Lung (tissue), 12 donors: ENCODE data around the gene FARP1. TPM values are rescaled to one million over a fixed set of nuclear protein-coding genes. Genes with fewer than 3 reads are reported as not detected.

Source experiments
- ATAC-seq: fragments of 200-7000 bp; cut with Tn5 transposase; one replicate; pipeline ENCODE4 v1.9.1; 2020; ENCODE audit warnings: moderate number of reproducible peaks; ENCODE audit not compliant: insufficient read depth, low FRiP score
- DNase-seq, 3 donors: peaks; one replicate each; pipeline ENCODE4 v3.0.0-alpha.2; 2013 to 2017
- H3K27ac ChIP-seq, 2 donors: one replicate each; pipeline ENCODE4 v1.5.1; 2013; ENCODE audit warnings: mild to moderate bottlenecking in 2 of 2, moderate library complexity in 2 of 2, control low read depth in 1 of 2, inconsistent platforms in 1 of 2, low read depth in 1 of 2, low read length in 1 of 2
- H3K27me3 ChIP-seq, 3 donors: one replicate each; pipeline ENCODE4 v1.5.1; 2013; ENCODE audit warnings: low read length in 2 of 3; ENCODE audit not compliant: control insufficient read depth in 3 of 3, insufficient read depth in 3 of 3
- H3K36me3 ChIP-seq, 4 donors: one replicate each; pipeline ENCODE4 v1.5.1; 2013; ENCODE audit warnings: low read length in 4 of 4, mild to moderate bottlenecking in 1 of 4, moderate library complexity in 1 of 4; ENCODE audit not compliant: control insufficient read depth in 4 of 4, insufficient read depth in 4 of 4
- H3K4me1 ChIP-seq, 5 donors: one replicate each; pipeline ENCODE4 v1.5.1; 2013; ENCODE audit warnings: low read length in 5 of 5, mild to moderate bottlenecking in 2 of 5, moderate library complexity in 1 of 5; ENCODE audit not compliant: control insufficient read depth in 5 of 5, insufficient read depth in 5 of 5
- H3K4me3 ChIP-seq: one replicate; pipeline ENCODE4 v1.5.1; 2013; ENCODE audit warnings: mild to moderate bottlenecking, control low read depth, moderate library complexity
- H3K9ac ChIP-seq, 2 donors: one replicate each; pipeline ENCODE4 v1.5.1; 2013; ENCODE audit warnings: low read length in 2 of 2, control low read depth in 1 of 2; ENCODE audit not compliant: insufficient read depth in 1 of 2
- H3K9me3 ChIP-seq, 4 donors: one replicate each; pipeline ENCODE4 v1.5.1; 2013; ENCODE audit warnings: low read length in 3 of 4, mild to moderate bottlenecking in 1 of 4, moderate library complexity in 1 of 4; ENCODE audit not compliant: control insufficient read depth in 4 of 4, insufficient read depth in 3 of 4
- WGBS, 2 donors: extraction: QIAGEN DNeasy Blood & Tissue Kit; methylation state at CpG; one replicate each; pipeline ENCODE4 v1.1.7; 2013; 5-methylcytosine and 5-hydroxymethylcytosine counted together
- polyA plus RNA-seq, 2 donors: library from polyadenylated mRNA; stranded (reverse); fragments of 200-250 nt; gene quantifications; one replicate each; pipeline ENCODE4 v1.2.1, GENCODE V29; 2013
- total RNA-seq, 2 donors: library from RNA; depleted of rRNA in 1 of 2; stranded (reverse); fragments of >200 nt in 1 of 2; gene quantifications; one replicate each; pipeline ENCODE4 v1.2.1, GENCODE V29; 2014 to 2021
- TF ChIP-seq, protein P1 (sequence below): IDR thresholded peaks from 2 replicates; pipeline ENCODE4 v1.5.1; 2012; ENCODE audit warnings: mild to moderate bottlenecking; ENCODE audit errors: control extremely low read depth, extremely low read depth
- donor health status: control.
- donor health status: control.
- donor health status: Bipolar disorder and iron deficiency.
- donor health status: healthy.
- donor health status: DM: yes; HTN: yes; CAD: no.

The FARP1 gene
- total and polyA plus RNA-seq, 4 donors: 20.8 to 102 (median 54.4) TPM

DNA sequence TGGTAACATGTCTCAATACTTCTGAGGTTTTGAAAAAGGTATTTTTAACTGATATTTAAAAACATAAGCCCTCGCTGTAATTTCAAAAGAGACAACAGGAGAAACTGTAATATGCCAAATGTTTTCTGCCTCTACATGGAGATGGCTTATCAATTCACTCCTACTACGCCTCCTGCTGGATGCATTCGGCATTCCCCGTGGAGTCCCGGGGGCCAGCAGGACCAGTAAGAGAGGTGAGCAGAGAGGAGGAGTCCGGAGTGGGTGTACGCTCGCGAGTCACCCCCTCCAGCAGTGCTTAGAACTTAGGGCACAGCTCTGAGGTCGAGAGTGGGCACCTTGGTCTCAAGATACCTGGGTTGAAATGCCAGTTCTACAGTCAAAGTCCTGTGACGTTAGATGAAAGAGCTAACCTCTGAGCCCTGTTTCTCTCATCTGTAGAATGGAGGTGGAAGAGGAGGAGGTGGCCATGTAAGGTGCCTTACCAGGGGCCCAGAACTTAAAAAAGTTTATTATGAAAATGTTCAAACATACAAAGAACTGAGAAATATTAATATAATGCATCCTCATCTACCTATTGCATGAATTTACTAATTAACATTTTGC is 323.8 kb downstream of the FARP1 start:
- Histone ChIP-seq H3K27ac (no peak overlapping the region), H3K36me3 (peaks cover 0 to 47% (median 19%) of the 10 kb centered on the region in 4 donors), H3K9ac (no peak overlapping the region), H3K9me3 (no peaks in the 10 kb centered on the region), H3K27me3 (no peaks in the 10 kb centered on the region), H3K4me1 (peaks cover 0 to 5% (median 2%) of the 10 kb centered on the region in 5 donors), H3K4me3 (no peak overlapping the region)
- WGBS, 2 donors: 77 to 78% methylated on average over 11 of the region's 11 CpGs
- ATAC-seq (no peak), DNase-seq (peak in 2 of 3 donors; percentile 32 to 41)
- TF ChIP-seq, protein P1, sequence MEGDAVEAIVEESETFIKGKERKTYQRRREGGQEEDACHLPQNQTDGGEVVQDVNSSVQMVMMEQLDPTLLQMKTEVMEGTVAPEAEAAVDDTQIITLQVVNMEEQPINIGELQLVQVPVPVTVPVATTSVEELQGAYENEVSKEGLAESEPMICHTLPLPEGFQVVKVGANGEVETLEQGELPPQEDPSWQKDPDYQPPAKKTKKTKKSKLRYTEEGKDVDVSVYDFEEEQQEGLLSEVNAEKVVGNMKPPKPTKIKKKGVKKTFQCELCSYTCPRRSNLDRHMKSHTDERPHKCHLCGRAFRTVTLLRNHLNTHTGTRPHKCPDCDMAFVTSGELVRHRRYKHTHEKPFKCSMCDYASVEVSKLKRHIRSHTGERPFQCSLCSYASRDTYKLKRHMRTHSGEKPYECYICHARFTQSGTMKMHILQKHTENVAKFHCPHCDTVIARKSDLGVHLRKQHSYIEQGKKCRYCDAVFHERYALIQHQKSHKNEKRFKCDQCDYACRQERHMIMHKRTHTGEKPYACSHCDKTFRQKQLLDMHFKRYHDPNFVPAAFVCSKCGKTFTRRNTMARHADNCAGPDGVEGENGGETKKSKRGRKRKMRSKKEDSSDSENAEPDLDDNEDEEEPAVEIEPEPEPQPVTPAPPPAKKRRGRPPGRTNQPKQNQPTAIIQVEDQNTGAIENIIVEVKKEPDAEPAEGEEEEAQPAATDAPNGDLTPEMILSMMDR: no peak

DNA sequence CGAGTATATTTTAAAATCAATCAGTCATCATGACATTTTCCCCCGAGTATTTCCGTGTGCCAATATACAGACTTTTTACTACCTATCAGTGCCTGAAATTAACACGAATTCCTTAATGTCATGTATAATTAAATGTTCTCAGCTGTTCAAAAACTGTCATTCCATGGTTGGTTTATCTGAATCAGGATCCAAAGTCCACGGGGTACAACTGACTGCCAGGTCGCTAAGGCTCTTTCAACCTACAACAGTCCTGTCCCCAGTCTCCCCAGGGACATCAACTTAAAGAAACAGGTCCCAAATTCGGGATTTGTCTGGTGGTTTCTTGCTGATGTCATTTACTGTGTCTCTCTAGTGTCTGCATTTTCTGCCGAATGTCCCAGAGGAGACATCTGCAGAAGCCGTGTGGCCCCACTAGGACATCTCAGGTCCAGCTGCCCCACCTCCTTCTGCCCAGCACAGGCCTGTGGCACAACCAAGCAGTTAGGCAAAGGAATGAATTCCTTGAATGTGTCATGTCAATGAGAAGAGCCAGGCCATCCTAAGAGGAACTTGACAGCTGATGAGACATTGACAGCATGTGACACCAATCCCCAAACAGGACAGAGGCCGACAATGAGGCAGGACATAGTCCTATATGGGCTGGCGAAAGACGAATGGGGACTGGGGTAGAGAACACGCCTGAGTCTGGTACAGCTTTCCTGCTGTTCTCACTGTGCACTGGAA is 324.5 kb downstream of the FARP1 start:
- H3K9ac ChIP-seq: no peak overlapping the region
- no peaks in the 10 kb centered on the region for H3K9me3 ChIP-seq
- ATAC-seq (no peak), DNase-seq (no peak)
- TF ChIP-seq, protein P1: no peak
- H3K4me1 ChIP-seq: peaks cover 0 to 6% (median 4%) of the 10 kb centered on the region in 5 donors
- 88 to 89% methylated on average over 13 of the region's 13 CpGs for WGBS, 2 donors
- no peak overlapping the region for H3K4me3 ChIP-seq
- peaks cover 0 to 44% (median 23%) of the 10 kb centered on the region in 4 donors for H3K36me3 ChIP-seq
- H3K27me3 ChIP-seq: no peaks in the 10 kb centered on the region
- peak overlapping the region in 1 of 2 donors; percentile 54 for H3K27ac ChIP-seq

GRCh38 chr13:98468361-98468760 is 325.5 kb downstream of the FARP1 start:
- Histone ChIP-seq H3K27ac (no peak overlapping the region), H3K36me3 (peaks cover 0 to 37% (median 20%) of the 10 kb centered on the region in 4 donors), H3K9ac (no peak overlapping the region), H3K9me3 (no peaks in the 10 kb centered on the region), H3K4me3 (no peak overlapping the region), H3K4me1 (peaks cover 0 to 6% (median 6%) of the 10 kb centered on the region in 5 donors), H3K27me3 (no peaks in the 10 kb centered on the region)
- WGBS, 2 donors: 89 to 100% methylated on average over 3 of the region's 3 CpGs
- ATAC-seq (no peak), DNase-seq (no peak)
- TF ChIP-seq, protein P1: no peak
